HFF-Myc (cell line): Measurements from ENCODE around the gene BEND7.
"Not testable (repeated sequence)": the region's sequence is repeated elsewhere in the genome, so short reads cannot be mapped to it uniquely, and the experiment has no call there.

Experiments
- DNase-seq: peaks from one replicate; pipeline ENCODE4 v3.0.0-alpha.2; 2011; ENCODE audit warnings: low read depth; ENCODE audit errors: extremely low read depth
- H3K4me3 ChIP-seq: replicated peaks from 2 replicates; pipeline ENCODE4 v1.5.1; 2011; ENCODE audit warnings: low read depth, mild to moderate bottlenecking, control low read depth, low read length
- TF ChIP-seq, protein P1 (sequence below): IDR thresholded peaks from 2 replicates; pipeline ENCODE4 v1.5.1; 2012; ENCODE audit warnings: mild to moderate bottlenecking, low read depth, low read length, control low read depth; ENCODE audit errors: missing control alignments

BEND7 gene

DNA sequence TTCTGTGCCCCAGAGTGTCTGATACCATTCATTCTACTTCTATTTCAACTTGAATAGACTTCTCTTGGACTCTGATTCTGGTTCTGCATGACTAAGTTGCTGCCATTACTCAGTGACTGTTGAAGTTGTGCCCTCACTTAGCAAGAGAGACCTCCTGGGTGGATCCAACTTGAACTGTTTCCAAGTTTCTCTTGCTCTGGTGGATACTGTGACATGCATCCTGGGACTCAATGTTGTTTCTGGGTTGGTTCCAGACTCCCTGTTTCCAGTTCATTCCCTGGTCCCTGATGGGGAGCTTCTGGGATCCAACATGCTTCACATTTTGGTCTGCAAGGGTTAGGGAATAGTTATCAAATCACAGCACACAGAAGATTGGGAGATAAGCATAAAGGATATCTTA lies 31.8 kb upstream of the BEND7 start:
- TF ChIP-seq, protein P1, sequence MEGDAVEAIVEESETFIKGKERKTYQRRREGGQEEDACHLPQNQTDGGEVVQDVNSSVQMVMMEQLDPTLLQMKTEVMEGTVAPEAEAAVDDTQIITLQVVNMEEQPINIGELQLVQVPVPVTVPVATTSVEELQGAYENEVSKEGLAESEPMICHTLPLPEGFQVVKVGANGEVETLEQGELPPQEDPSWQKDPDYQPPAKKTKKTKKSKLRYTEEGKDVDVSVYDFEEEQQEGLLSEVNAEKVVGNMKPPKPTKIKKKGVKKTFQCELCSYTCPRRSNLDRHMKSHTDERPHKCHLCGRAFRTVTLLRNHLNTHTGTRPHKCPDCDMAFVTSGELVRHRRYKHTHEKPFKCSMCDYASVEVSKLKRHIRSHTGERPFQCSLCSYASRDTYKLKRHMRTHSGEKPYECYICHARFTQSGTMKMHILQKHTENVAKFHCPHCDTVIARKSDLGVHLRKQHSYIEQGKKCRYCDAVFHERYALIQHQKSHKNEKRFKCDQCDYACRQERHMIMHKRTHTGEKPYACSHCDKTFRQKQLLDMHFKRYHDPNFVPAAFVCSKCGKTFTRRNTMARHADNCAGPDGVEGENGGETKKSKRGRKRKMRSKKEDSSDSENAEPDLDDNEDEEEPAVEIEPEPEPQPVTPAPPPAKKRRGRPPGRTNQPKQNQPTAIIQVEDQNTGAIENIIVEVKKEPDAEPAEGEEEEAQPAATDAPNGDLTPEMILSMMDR: no peak
- no peak for DNase-seq
- H3K4me3 ChIP-seq: no peak overlapping the region

DNA sequence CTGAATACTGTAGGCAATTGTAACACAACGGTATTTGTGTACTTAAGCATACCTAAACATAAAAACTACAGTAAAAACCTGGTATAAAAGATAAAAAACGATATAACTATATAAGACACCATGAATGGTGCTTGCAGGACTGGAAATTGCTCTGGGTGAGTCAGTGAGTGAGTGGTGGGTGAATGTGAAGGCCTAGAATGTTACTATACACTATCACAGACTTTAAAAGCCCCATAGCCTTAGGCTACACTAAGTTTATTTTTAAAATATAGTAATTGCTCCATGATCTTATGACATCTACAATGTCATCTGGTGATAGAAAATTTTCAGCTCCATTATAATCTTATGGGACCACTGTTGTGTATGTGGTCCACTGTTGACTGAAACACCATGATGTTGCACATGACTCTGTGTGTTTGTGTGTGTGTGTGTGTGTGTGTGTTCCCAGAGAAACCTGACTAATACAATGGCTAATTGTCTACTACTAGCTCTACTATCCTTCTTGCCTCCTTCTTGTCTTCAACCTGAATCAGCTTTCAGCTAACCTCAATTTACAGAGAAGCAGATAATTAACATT lies 30.4 kb upstream of the BEND7 start:
- DNase-seq: no peak
- TF ChIP-seq, protein P1: no peak
- H3K4me3 ChIP-seq: no peak overlapping the region

DNA sequence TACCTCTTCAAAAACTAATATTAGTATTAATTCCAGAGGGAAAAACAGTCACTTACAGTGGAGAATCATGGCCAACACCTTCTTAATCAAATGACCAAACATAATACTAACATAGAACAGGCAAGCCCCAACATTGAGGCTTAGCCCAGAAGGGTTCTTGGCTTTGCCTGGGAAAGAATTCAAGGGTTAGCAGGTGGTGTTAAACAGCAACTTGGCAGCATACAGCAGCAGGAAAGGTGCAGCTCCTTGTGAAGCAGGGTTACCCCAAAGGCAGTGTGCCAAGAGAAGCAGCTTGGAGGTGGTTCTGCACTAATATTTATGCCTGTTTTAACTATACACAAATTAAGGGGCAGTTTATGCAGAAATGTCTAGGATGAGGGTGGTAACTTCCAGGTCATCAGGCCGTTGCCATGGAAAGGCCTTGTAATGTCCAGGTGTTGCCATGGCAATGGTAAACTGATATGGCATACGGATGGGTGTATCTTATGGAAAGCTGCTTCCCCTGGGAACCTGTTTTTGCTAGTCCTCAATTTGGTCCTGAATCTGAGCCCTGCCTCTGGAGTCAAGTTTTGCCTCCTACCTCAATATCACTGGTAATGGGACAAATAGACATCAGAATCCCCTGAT lies 27.2 kb upstream of the BEND7 start:
- H3K4me3 ChIP-seq: no peak overlapping the region
- DNase-seq: no peak
- TF ChIP-seq, protein P1: no peak

DNA sequence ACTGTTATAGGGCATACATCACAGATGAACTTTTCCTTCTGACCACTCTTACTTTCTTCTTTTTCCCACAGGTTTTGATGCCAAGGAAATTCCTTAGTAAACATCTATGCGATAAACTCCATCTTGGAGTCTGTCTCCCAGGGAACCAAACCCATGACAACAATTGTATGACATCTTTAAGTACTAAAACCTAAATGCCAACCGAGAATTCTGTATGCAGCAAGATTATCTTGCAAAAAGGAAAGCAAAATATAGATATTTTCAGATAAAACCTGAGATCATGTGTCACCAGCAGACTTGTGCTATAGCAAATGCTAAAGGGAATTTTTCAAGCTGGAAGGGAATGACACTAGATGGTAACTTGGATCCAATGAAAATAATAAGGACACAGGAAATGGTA lies 22.0 kb upstream of the BEND7 start:
- TF ChIP-seq, protein P1: no peak
- no peak overlapping the region for H3K4me3 ChIP-seq
- no peak for DNase-seq

DNA sequence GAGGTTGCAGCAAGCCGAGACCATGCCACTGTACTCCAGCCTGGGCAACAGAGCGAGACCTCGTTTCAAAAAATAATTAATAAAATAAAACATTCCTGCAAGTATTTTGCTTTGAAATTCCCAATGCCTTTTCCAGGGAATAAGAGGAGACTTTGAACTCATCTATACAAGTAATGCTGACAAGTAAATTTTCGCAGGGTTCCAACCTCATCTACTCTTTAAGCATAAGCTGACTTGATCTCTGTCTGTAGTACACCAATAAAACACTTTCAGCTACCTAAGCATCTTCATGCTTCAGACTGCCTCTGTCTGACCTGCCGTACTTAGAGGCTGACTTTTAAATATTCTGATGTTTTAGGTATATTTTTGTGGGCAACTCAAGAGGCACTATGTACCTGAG lies 13.7 kb upstream of the BEND7 start:
- H3K4me3 ChIP-seq: no peak overlapping the region
- TF ChIP-seq, protein P1: no peak
- DNase-seq: no peak

DNA sequence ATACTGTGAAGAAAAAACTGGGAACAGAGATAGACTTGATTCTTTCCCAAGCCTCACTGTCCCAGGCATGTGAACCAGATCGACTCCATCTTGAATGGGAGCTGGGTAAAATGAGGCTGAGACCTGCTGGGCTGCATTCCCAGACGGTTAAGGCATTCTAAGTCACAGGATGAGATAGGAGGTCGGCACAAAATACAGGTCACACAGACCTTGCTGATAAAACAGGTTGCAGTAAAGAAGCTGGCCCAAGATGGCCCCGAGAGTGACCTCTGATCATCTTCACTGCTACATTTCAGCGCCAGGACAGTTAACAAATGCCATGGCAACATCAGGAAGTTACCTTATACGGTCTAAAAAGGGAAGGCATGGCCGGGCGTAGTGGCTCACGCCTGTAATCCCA lies 9.2 kb upstream of the BEND7 start:
- not testable (repeated sequence) for H3K4me3 ChIP-seq, DNase-seq

DNA sequence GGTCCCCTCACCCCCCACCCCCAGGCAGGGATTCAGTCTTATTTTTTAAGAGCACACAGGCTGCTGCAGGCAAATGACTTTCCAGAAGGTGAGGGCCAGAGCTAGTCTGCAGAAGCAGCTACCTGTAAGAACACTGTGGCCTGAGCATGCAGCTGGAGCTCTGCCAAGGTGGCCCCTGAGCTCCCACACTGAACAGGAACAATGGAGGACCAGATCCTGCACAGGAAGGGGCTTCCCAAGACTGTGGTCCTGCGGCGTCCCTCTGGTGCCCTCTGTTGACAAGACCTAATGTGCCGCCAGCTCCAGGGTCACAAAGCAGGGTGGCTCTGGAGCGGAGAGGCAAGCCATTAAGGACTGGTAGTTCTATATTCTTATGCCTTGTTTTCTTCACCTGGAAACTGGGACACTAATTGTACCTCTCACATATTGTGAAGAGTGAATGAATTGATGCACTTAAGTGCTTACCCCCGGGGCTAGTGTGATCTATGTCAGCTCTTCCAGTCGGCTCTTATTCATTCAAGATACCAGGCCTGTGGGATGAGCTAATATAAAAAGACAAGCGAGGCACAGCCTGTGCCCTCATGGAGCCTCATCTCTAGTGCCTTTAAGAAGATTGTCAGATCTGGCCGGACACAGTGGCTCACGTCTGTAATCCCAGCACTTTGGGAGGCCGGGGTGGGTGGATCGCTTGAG lies 8.0 kb upstream of the BEND7 start:
- no peak overlapping the region for H3K4me3 ChIP-seq
- DNase-seq: no peak
- TF ChIP-seq, protein P1: peak; percentile 74
